ENCODE measurements around the gene RAI1.

The RAI1 gene

DNA sequence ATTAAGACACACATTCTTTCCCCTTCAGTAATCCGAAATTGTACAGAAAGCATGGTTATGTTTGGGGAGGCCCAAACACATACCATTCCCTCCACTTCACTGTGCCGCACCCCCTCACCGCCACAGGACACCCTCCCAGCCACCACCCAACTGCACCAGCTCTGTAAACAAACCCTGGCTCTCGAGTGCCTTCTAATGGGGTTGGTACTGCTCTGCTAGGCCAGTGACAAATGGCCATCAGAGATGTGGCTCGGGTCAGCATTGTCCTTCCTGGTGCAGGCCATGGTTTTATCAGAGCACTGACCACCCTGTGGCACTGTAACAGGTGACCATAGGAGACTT, 179.5 kb downstream of the RAI1 start:
- TF ChIP-seq, protein P1, sequence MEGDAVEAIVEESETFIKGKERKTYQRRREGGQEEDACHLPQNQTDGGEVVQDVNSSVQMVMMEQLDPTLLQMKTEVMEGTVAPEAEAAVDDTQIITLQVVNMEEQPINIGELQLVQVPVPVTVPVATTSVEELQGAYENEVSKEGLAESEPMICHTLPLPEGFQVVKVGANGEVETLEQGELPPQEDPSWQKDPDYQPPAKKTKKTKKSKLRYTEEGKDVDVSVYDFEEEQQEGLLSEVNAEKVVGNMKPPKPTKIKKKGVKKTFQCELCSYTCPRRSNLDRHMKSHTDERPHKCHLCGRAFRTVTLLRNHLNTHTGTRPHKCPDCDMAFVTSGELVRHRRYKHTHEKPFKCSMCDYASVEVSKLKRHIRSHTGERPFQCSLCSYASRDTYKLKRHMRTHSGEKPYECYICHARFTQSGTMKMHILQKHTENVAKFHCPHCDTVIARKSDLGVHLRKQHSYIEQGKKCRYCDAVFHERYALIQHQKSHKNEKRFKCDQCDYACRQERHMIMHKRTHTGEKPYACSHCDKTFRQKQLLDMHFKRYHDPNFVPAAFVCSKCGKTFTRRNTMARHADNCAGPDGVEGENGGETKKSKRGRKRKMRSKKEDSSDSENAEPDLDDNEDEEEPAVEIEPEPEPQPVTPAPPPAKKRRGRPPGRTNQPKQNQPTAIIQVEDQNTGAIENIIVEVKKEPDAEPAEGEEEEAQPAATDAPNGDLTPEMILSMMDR (IDR thresholded peaks at IDR 0.05; ENCODE audit: borderline replicate concordance, control extremely low read depth, extremely low read depth, insufficient read depth, missing control alignments): no peak
- no peak for DNase-seq (ENCODE audit: low spot score)
- in situ Hi-C loops (cut with MboI; ENCODE audit: low sequenced_read_pairs, unreplicated experiment): loop anchor here (10.0 kb wide), 1 partner anchor 46 kb away; no protein-coding TSS in a partner anchor

Data from GM13976 (cell line).